K562 (cell line): ENCODE data around the gene SGPL1. TPM values are rescaled to one million over a fixed set of nuclear protein-coding genes. Genes with fewer than 3 reads are reported as not detected.

Experiments used
- CGGBP1 ChIP-seq: fragments of 250-450 bp; sonication (Bioruptor Pico); IDR thresholded peaks from 2 replicates; pipeline ENCODE4 v1.9.0; 2021; ENCODE audit warnings: mild to moderate bottlenecking
- CSDE1 ChIP-seq, 2 experiments: fragments of 450-650 bp; IDR thresholded peaks; 2 replicates each; pipeline ENCODE4 v1.6.1; 2016; ENCODE audit warnings: mild to moderate bottlenecking in 1 of 2
- E2F1 ChIP-seq: sonication (generic); formaldehyde crosslinking; IDR thresholded peaks from 2 replicates; pipeline ENCODE4 v1.8.1; 2023; ENCODE audit warnings: mild to moderate bottlenecking, missing genetic modification reagents, moderate library complexity
- E2F4 ChIP-seq: sonication (generic); formaldehyde crosslinking; IDR thresholded peaks from 2 replicates; pipeline ENCODE4 v1.8.0; 2022; ENCODE audit warnings: mild to moderate bottlenecking, low read depth, missing genetic modification reagents
- FOS ChIP-seq: IDR thresholded peaks from 3 replicates; pipeline ENCODE4 v1.6.1; 2011; ENCODE audit not compliant: insufficient read length; ENCODE audit errors: extremely low read depth
- MAFF ChIP-seq: IDR thresholded peaks from 2 replicates; pipeline ENCODE4 v1.6.1; 2012; ENCODE audit warnings: low read length, improper control_type of control experiment
- MEIS2 ChIP-seq: fragments of 450-650 bp; IDR thresholded peaks from 2 replicates; pipeline ENCODE4 v1.6.1; 2014; ENCODE audit warnings: mild to moderate bottlenecking; ENCODE audit not compliant: partially characterized antibody
- NFE2 ChIP-seq: IDR thresholded peaks from 2 replicates; pipeline ENCODE4 v1.6.1; 2014; ENCODE audit warnings: antibody characterized with exemption, low read depth
- NR4A1 ChIP-seq, 2 experiments: fragments of 250-450 bp in 1 of 2; fragments of 450-650 bp in 1 of 2; sonication (Bioruptor Pico) in 1 of 2; IDR thresholded peaks; 2 replicates each; pipeline versions ENCODE4 v1.4.0 to v1.6.1; 2016 to 2020; ENCODE audit warnings: mild to moderate bottlenecking in 2 of 2, missing compliant biosample characterization in 1 of 2, missing genetic modification characterization in 1 of 2, moderate library complexity in 1 of 2
- PBX2 ChIP-seq, 2 experiments: IDR thresholded peaks in 1 of 2; conservative IDR thresholded peaks in 1 of 2; 2 replicates each; pipeline ENCODE4 v1.6.1; 2016; ENCODE audit warnings: low read depth in 2 of 2, mild to moderate bottlenecking in 1 of 2, missing compliant biosample characterization in 1 of 2, missing genetic modification characterization in 1 of 2, moderate library complexity in 1 of 2
- POU5F1 ChIP-seq: fragments of 150-350 bp; IDR thresholded peaks from 2 replicates; pipeline ENCODE4 v1.6.1; 2014; ENCODE audit warnings: borderline replicate concordance, low read length, low read depth, mild to moderate bottlenecking; ENCODE audit not compliant: partially characterized antibody
- RUNX1 ChIP-seq: sonication (generic); IDR thresholded peaks from 2 replicates; pipeline ENCODE4 v1.6.1; 2016; ENCODE audit warnings: antibody characterized with exemption, low read depth
- SRF ChIP-seq, 2 experiments: fragments of 250-450, 450-650 bp in 1 of 2; sonication (Bioruptor Pico) in 1 of 2; sonication (generic) in 1 of 2; formaldehyde crosslinking; IDR thresholded peaks; 2 replicates each; pipeline versions ENCODE4 v1.5.0 to v1.5.1; 2020 to 2022; ENCODE audit warnings: mild to moderate bottlenecking in 1 of 2, missing genetic modification reagents in 1 of 2
- SRSF1 ChIP-seq: fragments of 200-400 bp; formaldehyde crosslinking; IDR thresholded peaks from 2 replicates; pipeline ENCODE4 v1.6.1; 2017; ENCODE audit warnings: mild to moderate bottlenecking, low read depth, low read length, moderate library complexity
- ZBTB26 ChIP-seq: fragments of 450-650 bp; formaldehyde crosslinking; IDR thresholded peaks from 2 replicates; pipeline ENCODE4 v1.4.0; 2022; ENCODE audit warnings: missing genetic modification characterization
- ZFP1 ChIP-seq: fragments of 450-650 bp; formaldehyde crosslinking; IDR thresholded peaks from 2 replicates; pipeline ENCODE4 v1.4.0; 2020; ENCODE audit warnings: mild to moderate bottlenecking, mixed read lengths
- ZNF184 ChIP-seq: sonication (generic); formaldehyde crosslinking; IDR thresholded peaks from 2 replicates; pipeline ENCODE4 v1.5.0; 2020; ENCODE audit warnings: missing genetic modification reagents
- ZNF212 ChIP-seq: fragments of 450-650 bp; formaldehyde crosslinking; IDR thresholded peaks from 2 replicates; pipeline ENCODE4 v1.4.0; 2020; ENCODE audit warnings: mild to moderate bottlenecking
- polyA plus RNA-seq, 8 experiments: library from polyadenylated mRNA; depleted of rRNA in 4 of 8; stranded (reverse) in 5 of 8; unstranded in 3 of 8; fragments of >200 nt; fragmentation: Nextera tagmentation in 2 of 8; fragmentation: Illumina TruSeq in 1 of 8; extraction: Ambion mirVana in 2 of 8; extraction: Trizol in 1 of 8; gene quantifications; 2 replicates each; pipeline versions ENCODE4 v1.2.1 to v1.2.3, GENCODE V29; 2011 to 2014; ENCODE audit warnings: inconsistent platforms in 1 of 8, missing spikeins in 1 of 8
- total RNA-seq, 7 experiments: library from RNA; depleted of rRNA in 6 of 7; stranded (reverse); fragments of >200 nt in 6 of 7; fragmentation: Illumina TruSeq in 2 of 7; extraction: Trizol in 2 of 7; gene quantifications; 2 replicates each; pipeline versions ENCODE4 v1.2.1 to v1.2.3, GENCODE V29; 2011 to 2021; ENCODE audit warnings: low replicate concordance in 1 of 7
- TF ChIP-seq, protein P1 (sequence below): fragments of 250-450 bp; sonication (Bioruptor Pico); IDR thresholded peaks from 2 replicates; pipeline ENCODE4 v1.5.0; 2021
- TF ChIP-seq, protein P2 (sequence below): sonication (generic); formaldehyde crosslinking; IDR thresholded peaks from 2 replicates; pipeline ENCODE4 v1.8.0; 2022; ENCODE audit warnings: missing genetic modification reagents, mild to moderate bottlenecking, moderate library complexity, borderline replicate concordance

The SGPL1 gene
- total and polyA plus RNA-seq, 9 of the 15 experiments (the other 6 are each of a cell fraction or from before 2014, with no cell fraction given): 6.0 to 18.0 (median 8.7) TPM

DNA sequence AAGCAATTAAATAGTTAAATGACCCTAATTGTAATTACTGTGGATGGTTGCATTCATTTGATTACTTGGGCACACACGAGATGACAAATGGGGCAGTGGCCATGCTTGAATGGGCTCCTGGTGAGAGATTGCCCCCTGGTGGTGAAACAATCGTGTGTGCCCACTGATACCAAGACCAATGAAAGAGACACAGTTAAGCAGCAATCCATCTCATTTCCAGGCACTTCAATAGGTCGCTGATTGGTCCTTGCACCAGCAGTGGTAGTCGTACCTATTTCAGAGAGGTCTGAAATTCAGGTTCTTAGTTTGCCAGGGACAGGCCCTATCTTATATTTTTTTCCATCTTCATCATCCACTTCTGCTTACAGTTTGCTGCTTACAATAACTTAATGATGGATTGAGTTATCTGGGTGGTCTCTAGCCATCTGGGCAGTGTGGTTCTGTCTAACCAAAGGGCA lies 64.4 kb downstream of the SGPL1 start (continued):
- TF ChIP-seq PBX2 (CRISPR knock-in tag; IDR thresholded peaks at IDR 0.05; ENCODE audit: low read depth) (no peak), PBX2 (tag; conservative IDR thresholded peaks at IDR 0.05; ENCODE audit: low read depth) (peak; percentile 66), NR4A1 (CRISPR knock-in tag; IDR thresholded peaks at IDR 0.05) (no peak), NR4A1 (tag; IDR thresholded peaks at IDR 0.05) (no peak), ZNF184 (CRISPR knock-in tag) (no peak), ZFP1 (CRISPR knock-in tag) (no peak), RUNX1 (no peak), POU5F1 (no peak), SRF (CRISPR knock-in tag; IDR thresholded peaks at IDR 0.05) (peak in 1 of 2 experiments; percentile 40; a peak in 1 of 4 replicates), ZBTB26 (CRISPR knock-in tag) (no peak), E2F1 (CRISPR knock-in tag) (no peak), SRSF1 (no peak), MEIS2 (peak; percentile 60), CGGBP1 (no peak), FOS (no peak), MAFF (no peak), ZNF212 (CRISPR knock-in tag) (no peak), E2F4 (CRISPR knock-in tag) (no peak), CSDE1 (IDR thresholded peaks at IDR 0.05) (0 out of 4 replicates have a peak, but pooled peaks of 1 of the 2 experiments have one; percentile 25), NFE2 (no peak)
- TF ChIP-seq, protein P1, sequence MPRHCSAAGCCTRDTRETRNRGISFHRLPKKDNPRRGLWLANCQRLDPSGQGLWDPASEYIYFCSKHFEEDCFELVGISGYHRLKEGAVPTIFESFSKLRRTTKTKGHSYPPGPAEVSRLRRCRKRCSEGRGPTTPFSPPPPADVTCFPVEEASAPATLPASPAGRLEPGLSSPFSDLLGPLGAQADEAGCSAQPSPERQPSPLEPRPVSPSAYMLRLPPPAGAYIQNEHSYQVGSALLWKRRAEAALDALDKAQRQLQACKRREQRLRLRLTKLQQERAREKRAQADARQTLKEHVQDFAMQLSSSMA (CRISPR knock-in tag): no peak
- TF ChIP-seq, protein P2, sequence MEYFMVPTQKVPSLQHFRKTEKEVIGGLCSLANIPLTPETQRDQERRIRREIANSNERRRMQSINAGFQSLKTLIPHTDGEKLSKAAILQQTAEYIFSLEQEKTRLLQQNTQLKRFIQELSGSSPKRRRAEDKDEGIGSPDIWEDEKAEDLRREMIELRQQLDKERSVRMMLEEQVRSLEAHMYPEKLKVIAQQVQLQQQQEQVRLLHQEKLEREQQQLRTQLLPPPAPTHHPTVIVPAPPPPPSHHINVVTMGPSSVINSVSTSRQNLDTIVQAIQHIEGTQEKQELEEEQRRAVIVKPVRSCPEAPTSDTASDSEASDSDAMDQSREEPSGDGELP: no peak
